Ascending aorta (tissue), 2 donors: ENCODE data around the gene IL22RA2. TPM values are rescaled to one million over a fixed set of nuclear protein-coding genes. Genes with fewer than 3 reads are reported as not detected.

Experiments used
- DNase-seq, 2 donors: peaks; one replicate each; pipeline ENCODE4 v3.0.0-alpha.2; 2019; ENCODE audit warnings: low spot score in 2 of 2
- H3K27ac ChIP-seq, 2 donors: fragments of 200-600 bp; sonication (generic); one replicate each; pipeline ENCODE4 v1.5.1; 2016 to 2017; ENCODE audit warnings: mild to moderate bottlenecking in 1 of 2
- H3K27me3 ChIP-seq: fragments of 200-600 bp; sonication (generic); one replicate; pipeline ENCODE4 v1.5.1; 2017
- H3K36me3 ChIP-seq, 2 donors: fragments of 200-600 bp; sonication (generic); one replicate each; pipeline ENCODE4 v1.5.1; 2016
- H3K4me1 ChIP-seq, 2 donors: fragments of 200-600 bp; sonication (generic); one replicate each; pipeline ENCODE4 v1.5.1; 2016 to 2017; ENCODE audit warnings: mild to moderate bottlenecking in 1 of 2
- H3K4me3 ChIP-seq, 2 donors: fragments of 200-600 bp; sonication (generic); one replicate each; pipeline ENCODE4 v1.5.1; 2016 to 2017; ENCODE audit warnings: mild to moderate bottlenecking in 1 of 2
- H3K9me3 ChIP-seq, 2 donors: fragments of 200-600 bp; sonication (generic); one replicate each; pipeline ENCODE4 v1.5.1; 2016
- CTCF ChIP-seq, 3 experiments: fragments of 200-600 bp in 2 of 3; fragments of 450-650 bp in 1 of 3; sonication (generic) in 2 of 3; IDR thresholded peaks; one replicate each; pipeline ENCODE4 v1.5.1; 2016 to 2019; ENCODE audit warnings: antibody characterized with exemption in 3 of 3, mild to moderate bottlenecking in 1 of 3, moderate library complexity in 1 of 3
- intact Hi-C: fragments of 100-400 bp; cut with DNase I; formaldehyde crosslinking; loops from one replicate; pipeline ENCODE4 v1.15.1; 2023
- total RNA-seq: library from RNA; depleted of rRNA; stranded (reverse); fragments of >200 nt; gene quantifications from one replicate; pipeline ENCODE4 v1.1.0, GENCODE V29; 2016

Gene IL22RA2
- total RNA-seq, 1 donor from 2014 or later, result not detected

- H3K4me1 ChIP-seq, result peaks cover 0 to 25% of the 10 kb centered on the region in 2 donors
- intact Hi-C loops, result no loop called here
- H3K4me3 ChIP-seq, result no peak overlapping the region
- H3K9me3 ChIP-seq, result no peaks in the 10 kb centered on the region
- H3K27me3 ChIP-seq, result no peaks in the 10 kb centered on the region
- peaks cover 29 to 52% of the 10 kb centered on the region in 2 donors for H3K36me3 ChIP-seq
- TF ChIP-seq CTCF (IDR thresholded peaks at IDR 0.05), result no peak
- H3K27ac ChIP-seq, result no peak overlapping the region
- no peak for DNase-seq
These were observed 33.1 kb upstream of the IL22RA2 start for GRCh38 chr6:137206577-137206976.

- no peak for TF ChIP-seq CTCF (IDR thresholded peaks at IDR 0.05)
- Histone ChIP-seq H3K27me3 (no peaks in the 10 kb centered on the region), H3K4me1 (peaks cover 0 to 9% of the 10 kb centered on the region in 2 donors), H3K36me3 (peaks cover 52 to 79% of the 10 kb centered on the region in 2 donors), H3K27ac (no peak overlapping the region), H3K4me3 (no peak overlapping the region), H3K9me3 (no peaks in the 10 kb centered on the region)
- DNase-seq, result no peak
- intact Hi-C loops, result loop anchor here (5.0 kb wide), 1 partner anchor 114 kb away; no protein-coding TSS in a partner anchor
These were observed 29.8 kb upstream of the IL22RA2 start for GRCh38 chr6:137203256-137203655.

- intact Hi-C loops, result loop anchor here (5.0 kb wide), 1 partner anchor 115 kb away; no protein-coding TSS in a partner anchor
- Histone ChIP-seq H3K4me3 (no peak overlapping the region), H3K4me1 (peaks cover 0 to 9% of the 10 kb centered on the region in 2 donors), H3K9me3 (no peaks in the 10 kb centered on the region), H3K27ac (no peak overlapping the region), H3K36me3 (peaks cover 57 to 88% of the 10 kb centered on the region in 2 donors), H3K27me3 (no peaks in the 10 kb centered on the region)
- peak in 2 of 3 experiments; percentile 5 for TF ChIP-seq CTCF (IDR thresholded peaks at IDR 0.05)
- DNase-seq, result no peak
These were observed 28.6 kb upstream of the IL22RA2 start for GRCh38 chr6:137202078-137202477.

DNA sequence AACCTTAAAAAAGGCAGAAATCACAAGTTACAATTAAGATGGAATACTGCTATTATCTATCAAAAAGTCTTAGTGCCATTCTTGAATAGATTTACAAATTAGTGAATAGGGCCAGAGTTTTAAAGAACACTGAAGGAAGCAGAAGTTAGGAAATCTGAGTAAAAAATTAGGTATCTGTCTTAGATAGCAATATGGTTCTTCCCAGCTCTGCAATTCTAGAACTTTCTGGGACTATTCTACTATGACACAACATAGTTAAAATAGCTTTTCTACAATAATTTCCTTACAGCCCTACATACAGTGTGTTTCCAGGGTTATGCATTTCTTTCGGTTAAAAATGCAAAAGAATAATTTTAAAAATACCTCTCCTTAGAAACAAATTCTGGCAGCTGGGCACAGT lies 27.6 kb upstream of the IL22RA2 start:
- no peaks in the 10 kb centered on the region for H3K27me3 ChIP-seq
- H3K9me3 ChIP-seq, result no peaks in the 10 kb centered on the region
- TF ChIP-seq CTCF (IDR thresholded peaks at IDR 0.05), result no peak
- H3K27ac ChIP-seq, result no peak overlapping the region
- no peak for DNase-seq
- intact Hi-C loops, result loop anchor here (5.0 kb wide), 1 partner anchor 116 kb away; no protein-coding TSS in a partner anchor
- peaks cover 57 to 83% of the 10 kb centered on the region in 2 donors for H3K36me3 ChIP-seq
- H3K4me1 ChIP-seq, result no peaks in the 10 kb centered on the region
- no peak overlapping the region for H3K4me3 ChIP-seq

GRCh38 chr6:137200288-137200687 lies 26.8 kb upstream of the IL22RA2 start:
- Histone ChIP-seq H3K36me3 (peaks cover 57 to 76% of the 10 kb centered on the region in 2 donors), H3K4me1 (no peaks in the 10 kb centered on the region), H3K4me3 (no peak overlapping the region), H3K9me3 (no peaks in the 10 kb centered on the region), H3K27ac (no peak overlapping the region), H3K27me3 (no peaks in the 10 kb centered on the region)
- DNase-seq, result no peak
- intact Hi-C loops, result loop anchor here (5.0 kb wide), 1 partner anchor 117 kb away; no protein-coding TSS in a partner anchor
- no peak for TF ChIP-seq CTCF (IDR thresholded peaks at IDR 0.05)
